ENCODE data around the gene SPATS1.

DNA sequence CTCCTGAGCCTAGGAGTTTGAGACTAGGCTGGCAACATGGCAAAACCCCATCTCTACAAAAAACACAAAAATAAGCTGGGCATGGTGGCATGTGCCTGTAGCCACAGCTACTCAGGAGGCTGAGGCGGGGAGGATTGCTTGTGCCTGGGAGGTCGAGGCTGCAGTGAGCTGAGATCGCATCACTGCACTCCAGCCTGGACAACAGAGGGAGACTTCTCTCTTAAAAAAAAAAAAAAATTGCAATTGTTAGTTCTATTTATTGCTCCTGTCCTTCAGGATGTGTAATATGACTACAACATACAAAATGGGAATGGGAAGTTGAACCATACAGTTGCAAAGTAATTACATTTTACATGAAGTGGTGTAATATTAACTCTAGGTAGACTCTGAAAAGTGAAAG is 21.2 kb upstream of the SPATS1 start:
- TF ChIP-seq, protein P1, sequence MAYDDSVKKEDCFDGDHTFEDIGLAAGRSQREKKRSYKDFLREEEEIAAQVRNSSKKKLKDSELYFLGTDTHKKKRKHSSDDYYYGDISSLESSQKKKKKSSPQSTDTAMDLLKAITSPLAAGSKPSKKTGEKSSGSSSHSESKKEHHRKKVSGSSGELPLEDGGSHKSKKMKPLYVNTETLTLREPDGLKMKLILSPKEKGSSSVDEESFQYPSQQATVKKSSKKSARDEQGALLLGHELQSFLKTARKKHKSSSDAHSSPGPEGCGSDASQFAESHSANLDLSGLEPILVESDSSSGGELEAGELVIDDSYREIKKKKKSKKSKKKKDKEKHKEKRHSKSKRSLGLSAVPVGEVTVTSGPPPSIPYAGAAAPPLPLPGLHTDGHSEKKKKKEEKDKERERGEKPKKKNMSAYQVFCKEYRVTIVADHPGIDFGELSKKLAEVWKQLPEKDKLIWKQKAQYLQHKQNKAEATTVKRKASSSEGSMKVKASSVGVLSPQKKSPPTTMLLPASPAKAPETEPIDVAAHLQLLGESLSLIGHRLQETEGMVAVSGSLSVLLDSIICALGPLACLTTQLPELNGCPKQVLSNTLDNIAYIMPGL (CRISPR knock-in tag; IDR thresholded peaks at IDR 0.05; ENCODE audit: borderline replicate concordance in 1 of 2, low read depth in 1 of 2) = no peak
- TF ChIP-seq ZNF256 (CRISPR knock-in tag; conservative IDR thresholded peaks at IDR 0.05) (no peak), ZNF749 (CRISPR knock-in tag; IDR thresholded peaks at IDR 0.05; ENCODE audit: borderline replicate concordance) (no peak), POLR2A (IDR thresholded peaks at IDR 0.05; ENCODE audit: insufficient read depth in 1 of 2, low read depth in 2 of 2, low read length in 2 of 2) (no peak), MYNN (CRISPR knock-in tag; IDR thresholded peaks at IDR 0.05; ENCODE audit: low read depth) (no peak), U2AF1 (optimal IDR thresholded peaks at IDR 0.05; ENCODE audit: low read depth, low read length) (no peak)
- TF ChIP-seq, protein P2, sequence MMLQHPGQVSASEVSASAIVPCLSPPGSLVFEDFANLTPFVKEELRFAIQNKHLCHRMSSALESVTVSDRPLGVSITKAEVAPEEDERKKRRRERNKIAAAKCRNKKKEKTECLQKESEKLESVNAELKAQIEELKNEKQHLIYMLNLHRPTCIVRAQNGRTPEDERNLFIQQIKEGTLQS (CRISPR knock-in tag; IDR thresholded peaks at IDR 0.05) = no peak

Measured in HepG2 (cell line).